ENCODE results near the gene PNCK.
"Not testable (repeated sequence)": the region's sequence is repeated elsewhere in the genome, so short reads cannot be mapped to it uniquely, and the experiment has no call there.

DNA sequence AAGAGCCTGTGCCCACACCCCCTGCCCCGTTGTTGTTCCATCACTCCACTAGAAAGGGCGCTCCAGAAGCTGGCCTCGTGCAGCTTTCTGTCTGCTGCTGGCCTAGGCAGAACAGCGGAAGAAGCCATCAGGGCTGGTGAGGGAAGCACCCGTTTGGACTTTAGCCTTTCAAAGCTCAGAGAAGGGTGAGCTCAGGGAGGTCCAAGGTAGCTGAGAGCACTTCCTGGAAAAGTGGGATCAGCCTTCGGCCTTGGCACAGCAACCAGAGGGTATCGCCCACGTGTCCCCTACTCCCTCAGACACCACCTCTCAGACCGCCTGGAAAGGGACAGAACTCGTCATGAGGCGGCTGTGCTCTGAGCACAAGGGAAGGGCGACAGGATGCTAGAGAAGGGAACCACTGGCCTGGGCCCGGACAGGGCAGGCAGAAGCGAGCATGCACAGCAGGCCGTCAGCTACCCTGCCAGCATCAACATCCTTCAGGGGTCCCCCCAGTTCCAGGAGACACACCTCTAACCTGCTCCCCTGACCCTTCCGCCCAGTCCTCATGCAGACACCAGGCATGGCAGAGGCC lies 25.7 kb upstream of the PNCK start:
- TF ChIP-seq, protein P1, sequence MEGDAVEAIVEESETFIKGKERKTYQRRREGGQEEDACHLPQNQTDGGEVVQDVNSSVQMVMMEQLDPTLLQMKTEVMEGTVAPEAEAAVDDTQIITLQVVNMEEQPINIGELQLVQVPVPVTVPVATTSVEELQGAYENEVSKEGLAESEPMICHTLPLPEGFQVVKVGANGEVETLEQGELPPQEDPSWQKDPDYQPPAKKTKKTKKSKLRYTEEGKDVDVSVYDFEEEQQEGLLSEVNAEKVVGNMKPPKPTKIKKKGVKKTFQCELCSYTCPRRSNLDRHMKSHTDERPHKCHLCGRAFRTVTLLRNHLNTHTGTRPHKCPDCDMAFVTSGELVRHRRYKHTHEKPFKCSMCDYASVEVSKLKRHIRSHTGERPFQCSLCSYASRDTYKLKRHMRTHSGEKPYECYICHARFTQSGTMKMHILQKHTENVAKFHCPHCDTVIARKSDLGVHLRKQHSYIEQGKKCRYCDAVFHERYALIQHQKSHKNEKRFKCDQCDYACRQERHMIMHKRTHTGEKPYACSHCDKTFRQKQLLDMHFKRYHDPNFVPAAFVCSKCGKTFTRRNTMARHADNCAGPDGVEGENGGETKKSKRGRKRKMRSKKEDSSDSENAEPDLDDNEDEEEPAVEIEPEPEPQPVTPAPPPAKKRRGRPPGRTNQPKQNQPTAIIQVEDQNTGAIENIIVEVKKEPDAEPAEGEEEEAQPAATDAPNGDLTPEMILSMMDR (IDR thresholded peaks at IDR 0.05), result not testable (repeated sequence)
- TF ChIP-seq POLR2A (IDR thresholded peaks at IDR 0.05), result not testable (repeated sequence)
